Colonic mucosa (tissue), 4 donors: Measurements from ENCODE around the gene SUMO3. TPM values are rescaled to one million over a fixed set of nuclear protein-coding genes. Genes with fewer than 3 reads are reported as not detected.

Experiments
- DNase-seq: peaks from one replicate; pipeline ENCODE4 v3.0.0-alpha.2; 2020
- H3K27ac ChIP-seq: fragments of 200-600 bp; one replicate; pipeline ENCODE4 v1.8.0; 2021
- H3K27me3 ChIP-seq: fragments of 200-600 bp; one replicate; pipeline ENCODE4 v1.8.0; 2021
- H3K36me3 ChIP-seq: fragments of 200-600 bp; one replicate; pipeline ENCODE4 v1.8.0; 2021
- H3K4me1 ChIP-seq: fragments of 200-600 bp; one replicate; pipeline ENCODE4 v1.8.0; 2021; ENCODE audit warnings: mild to moderate bottlenecking
- H3K4me3 ChIP-seq: fragments of 200-600 bp; one replicate; pipeline ENCODE4 v1.8.0; 2021
- H3K9ac ChIP-seq, 2 donors: one replicate each; pipeline ENCODE4 v1.7.0; 2013; ENCODE audit warnings: control low read depth in 2 of 2, low read depth in 2 of 2, low read length in 2 of 2
- H3K9me3 ChIP-seq: fragments of 200-600 bp; one replicate; pipeline ENCODE4 v1.8.0; 2021
- CTCF ChIP-seq: fragments of 200-600 bp; IDR thresholded peaks from one replicate; pipeline ENCODE4 v1.8.0; 2022; ENCODE audit warnings: antibody characterized with exemption, mild to moderate bottlenecking
- intact Hi-C: fragments of 100-400 bp; cut with DNase I; formaldehyde crosslinking; loops from one replicate; pipeline ENCODE4 v1.14.1; 2022
- total RNA-seq, 2 donors: library from RNA; stranded (reverse); fragmentation: NEBNext Ultra II Directional in 1 of 2; extraction: Animal tissue kit (Norgen Biotek cat#: 25700) in 1 of 2; gene quantifications; one replicate each; pipeline ENCODE4 v1.2.1, GENCODE V29; 2021
- donor health status: healthy.
- donor health status: DM: no; HTN: no; CAD: no.
- donor health status: DM: no; HTN: no; CAD: no.

The SUMO3 gene
- total RNA-seq, 2 donors from 2014 or later = 81.3 to 82.8 TPM

GRCh38 chr21:44771896-44772525, 45.9 kb downstream of the SUMO3 start:
- H3K36me3 ChIP-seq = peaks cover 8% of the 10 kb centered on the region
- TF ChIP-seq CTCF = no peak
- no peak overlapping the region for H3K9ac ChIP-seq
- H3K4me3 ChIP-seq = no peak overlapping the region
- H3K27ac ChIP-seq = no peak overlapping the region
- no peaks in the 10 kb centered on the region for H3K27me3 ChIP-seq
- intact Hi-C loops = no loop called here
- no peak for DNase-seq
- H3K4me1 ChIP-seq = no peaks in the 10 kb centered on the region
- H3K9me3 ChIP-seq = no peaks in the 10 kb centered on the region

DNA sequence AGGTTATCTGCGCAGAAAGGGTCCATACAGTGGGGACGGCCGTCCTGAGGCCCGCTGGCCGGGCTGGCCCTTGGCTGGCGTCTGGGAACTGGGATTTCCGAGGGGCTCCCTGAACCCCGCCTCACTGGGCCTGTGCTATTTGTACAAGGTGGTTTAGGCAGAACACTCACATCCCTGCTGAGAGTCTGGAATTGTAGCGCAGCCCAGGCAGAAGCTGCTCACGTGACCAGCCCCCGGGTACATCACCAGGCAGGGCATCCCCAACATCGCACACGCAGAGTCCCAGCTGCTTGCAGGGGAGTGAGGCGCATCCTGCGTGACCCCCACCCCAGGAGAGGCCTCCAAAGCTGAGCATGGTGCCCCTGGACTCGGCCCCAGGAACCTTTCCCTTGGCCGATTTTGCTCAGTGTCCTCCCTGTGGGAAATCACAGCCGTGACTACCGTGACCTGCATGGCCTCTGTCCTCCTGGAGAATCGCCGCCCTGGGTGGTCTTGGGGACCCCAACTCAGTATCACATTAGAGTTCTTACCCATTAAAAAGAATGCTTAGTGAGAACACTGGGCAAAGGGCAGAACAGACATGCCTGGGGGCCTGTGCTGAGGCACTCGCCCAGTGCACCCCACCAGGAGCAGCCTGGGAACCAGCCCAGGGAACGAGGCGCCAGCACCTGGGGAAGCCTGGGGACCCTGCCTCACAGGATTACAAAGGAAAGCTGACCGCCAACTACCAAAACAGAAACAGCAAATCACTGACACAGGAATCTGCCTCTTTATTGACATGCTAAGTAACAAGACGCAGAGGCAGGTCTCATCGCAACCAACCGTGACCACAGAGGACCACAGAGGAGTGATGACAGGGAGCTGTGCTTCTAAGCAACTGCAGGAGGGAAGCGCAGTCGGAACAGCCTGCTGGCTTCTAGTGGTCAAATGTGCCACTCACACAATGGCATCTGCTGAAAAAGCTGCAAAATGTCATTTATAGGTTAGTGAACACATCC, 49.7 kb downstream of the SUMO3 start:
- Histone ChIP-seq H3K36me3 (no peaks in the 10 kb centered on the region), H3K4me3 (no peak overlapping the region), H3K27ac (no peak overlapping the region), H3K27me3 (no peaks in the 10 kb centered on the region), H3K9ac (no peak overlapping the region), H3K9me3 (no peaks in the 10 kb centered on the region), H3K4me1 (no peaks in the 10 kb centered on the region)
- TF ChIP-seq CTCF = no peak
- intact Hi-C loops = no loop called here
- DNase-seq = no peak

DNA sequence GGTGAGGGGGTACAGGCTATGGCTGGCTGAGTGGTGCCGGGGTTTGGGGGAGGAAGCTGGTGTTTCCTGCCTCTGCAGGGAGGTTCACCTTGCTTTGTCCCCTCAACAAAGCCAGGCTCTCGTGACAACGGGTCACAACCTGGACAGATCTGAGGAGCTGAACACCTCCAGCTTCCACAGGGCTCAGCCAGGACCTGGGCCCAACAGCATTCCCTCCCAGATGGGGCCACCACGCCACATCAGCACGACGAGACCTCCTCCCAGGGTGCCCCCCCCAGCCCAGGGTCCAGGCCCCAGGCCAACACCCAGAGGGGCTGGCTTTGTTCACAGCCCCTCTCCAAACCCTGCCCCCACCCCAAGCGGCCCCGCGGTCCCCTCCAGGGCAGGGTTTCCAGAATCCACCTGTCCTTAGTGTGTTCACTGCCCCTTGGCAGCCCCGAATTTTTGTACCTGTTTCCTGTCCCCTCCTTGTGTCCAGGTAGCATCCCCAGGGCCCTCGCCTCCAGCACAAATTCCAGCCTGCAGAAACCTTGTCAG, 51.0 kb downstream of the SUMO3 start:
- H3K9ac ChIP-seq = no peak overlapping the region
- no peak for DNase-seq
- no peaks in the 10 kb centered on the region for H3K36me3 ChIP-seq
- no peaks in the 10 kb centered on the region for H3K27me3 ChIP-seq
- no peaks in the 10 kb centered on the region for H3K9me3 ChIP-seq
- no peak for TF ChIP-seq CTCF
- H3K4me1 ChIP-seq = no peaks in the 10 kb centered on the region
- H3K27ac ChIP-seq = no peak overlapping the region
- no peak overlapping the region for H3K4me3 ChIP-seq
- intact Hi-C loops = no loop called here

- H3K9ac ChIP-seq = no peak overlapping the region
- intact Hi-C loops = no loop called here
- no peaks in the 10 kb centered on the region for H3K36me3 ChIP-seq
- DNase-seq = no peak
- no peak overlapping the region for H3K27ac ChIP-seq
- TF ChIP-seq CTCF = no peak
- H3K9me3 ChIP-seq = no peaks in the 10 kb centered on the region
- no peak overlapping the region for H3K4me3 ChIP-seq
- H3K4me1 ChIP-seq = no peaks in the 10 kb centered on the region
- H3K27me3 ChIP-seq = no peaks in the 10 kb centered on the region
Measured at GRCh38 chr21:44766014-44766817, 51.6 kb downstream of the SUMO3 start.
